ENCODE measurements around the gene PLEKHG7.

DNA sequence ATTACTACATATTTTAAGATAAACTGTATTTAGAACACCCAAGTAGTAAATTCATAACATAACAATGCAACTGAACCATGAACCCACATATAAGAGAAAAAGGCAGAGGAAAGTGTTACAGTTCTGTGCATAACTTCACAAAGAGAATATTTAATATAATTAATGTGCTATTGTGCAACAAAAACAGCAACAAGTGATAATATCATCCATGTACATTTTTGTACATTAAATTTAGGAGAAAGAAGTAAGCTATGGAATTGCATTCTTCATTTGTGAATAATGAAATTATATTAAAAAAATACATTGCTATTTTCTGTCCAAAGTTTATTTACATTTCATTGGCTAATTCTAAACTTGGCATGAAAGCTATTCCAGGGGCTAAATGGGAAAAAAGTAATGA is 72.6 kb downstream of the PLEKHG7 start:
- TF ChIP-seq, protein P1, sequence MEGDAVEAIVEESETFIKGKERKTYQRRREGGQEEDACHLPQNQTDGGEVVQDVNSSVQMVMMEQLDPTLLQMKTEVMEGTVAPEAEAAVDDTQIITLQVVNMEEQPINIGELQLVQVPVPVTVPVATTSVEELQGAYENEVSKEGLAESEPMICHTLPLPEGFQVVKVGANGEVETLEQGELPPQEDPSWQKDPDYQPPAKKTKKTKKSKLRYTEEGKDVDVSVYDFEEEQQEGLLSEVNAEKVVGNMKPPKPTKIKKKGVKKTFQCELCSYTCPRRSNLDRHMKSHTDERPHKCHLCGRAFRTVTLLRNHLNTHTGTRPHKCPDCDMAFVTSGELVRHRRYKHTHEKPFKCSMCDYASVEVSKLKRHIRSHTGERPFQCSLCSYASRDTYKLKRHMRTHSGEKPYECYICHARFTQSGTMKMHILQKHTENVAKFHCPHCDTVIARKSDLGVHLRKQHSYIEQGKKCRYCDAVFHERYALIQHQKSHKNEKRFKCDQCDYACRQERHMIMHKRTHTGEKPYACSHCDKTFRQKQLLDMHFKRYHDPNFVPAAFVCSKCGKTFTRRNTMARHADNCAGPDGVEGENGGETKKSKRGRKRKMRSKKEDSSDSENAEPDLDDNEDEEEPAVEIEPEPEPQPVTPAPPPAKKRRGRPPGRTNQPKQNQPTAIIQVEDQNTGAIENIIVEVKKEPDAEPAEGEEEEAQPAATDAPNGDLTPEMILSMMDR (conservative IDR thresholded peaks at IDR 0.05; ENCODE audit: low read depth, low read length), result no peak
- no peak for TF ChIP-seq EZH2 (IDR thresholded peaks at IDR 0.05; ENCODE audit: low read length, unreplicated experiment)

All from PC-3 (cell line).